HG03354 (cell line): Measurements from ENCODE around the gene ARAF.

Source experiments
- ATAC-seq: cut with Tn5 transposase; IDR thresholded peaks from one replicate; pipeline ENCODE4 v1.9.1; 2021; ENCODE audit warnings: mild to moderate bottlenecking; ENCODE audit not compliant: unreplicated experiment, poor library complexity, severe bottlenecking

The ARAF gene

GRCh38 chrX:47611926-47612325, 50.9 kb downstream of the ARAF start:
- ATAC-seq, result no peak

DNA sequence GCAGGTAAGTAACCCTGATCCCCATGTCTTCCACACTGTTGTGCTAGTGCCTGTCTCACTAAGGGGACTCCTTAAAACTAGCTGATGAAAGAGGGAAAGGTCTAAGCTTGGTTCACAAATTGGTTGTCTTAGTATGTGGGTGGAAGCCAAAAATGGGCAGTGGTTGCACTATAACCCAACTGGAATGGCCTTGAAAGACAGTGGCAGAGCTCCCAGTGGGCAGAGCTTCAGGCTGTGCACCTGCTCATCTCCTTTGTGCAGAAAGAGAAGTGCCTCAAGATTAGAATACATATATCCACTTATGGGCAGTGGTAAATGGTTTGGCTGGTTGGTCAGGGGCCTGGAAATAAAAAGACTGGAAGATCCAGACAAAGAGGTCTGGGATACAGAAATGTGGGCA, 51.4 kb downstream of the ARAF start:
- ATAC-seq, result no peak

DNA sequence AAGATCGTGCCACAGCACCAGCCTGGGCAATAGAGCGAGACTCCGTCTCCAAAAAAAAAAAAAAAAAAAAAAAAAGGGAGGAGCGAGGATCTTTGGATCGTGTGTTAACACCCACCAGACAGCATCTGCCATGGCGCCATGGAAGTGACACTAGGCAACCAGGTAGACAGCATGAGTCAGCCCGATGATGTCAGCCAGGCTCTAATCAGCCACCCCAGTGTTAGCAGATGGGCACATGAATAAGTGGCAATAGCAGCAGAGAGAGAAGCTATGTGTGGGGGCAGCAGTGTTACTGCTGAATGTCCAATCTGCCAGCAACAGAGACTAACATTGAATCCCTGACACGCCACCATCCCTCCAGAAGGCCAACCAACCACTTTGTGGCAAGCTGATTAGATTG, 52.1 kb downstream of the ARAF start:
- no peak for ATAC-seq

DNA sequence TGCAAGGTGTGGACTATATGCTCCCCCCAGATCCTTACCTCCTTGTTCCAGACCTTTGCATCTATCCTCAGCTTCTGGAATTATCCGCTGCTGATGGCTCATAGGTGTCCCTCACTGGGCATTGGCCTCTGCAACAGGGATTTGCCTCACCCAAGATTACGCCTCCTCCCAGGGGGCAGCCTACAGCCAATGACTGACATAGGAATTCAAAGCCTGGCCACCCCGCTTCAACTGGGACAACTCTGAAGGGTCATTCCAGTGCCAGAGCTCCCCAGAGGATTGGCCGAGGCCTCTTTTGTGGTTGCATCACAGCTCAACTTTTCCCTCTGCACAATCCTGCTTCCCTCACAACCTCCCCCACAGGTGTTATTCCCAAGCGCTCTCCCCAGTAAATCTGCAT, 53.6 kb downstream of the ARAF start:
- no peak for ATAC-seq

DNA sequence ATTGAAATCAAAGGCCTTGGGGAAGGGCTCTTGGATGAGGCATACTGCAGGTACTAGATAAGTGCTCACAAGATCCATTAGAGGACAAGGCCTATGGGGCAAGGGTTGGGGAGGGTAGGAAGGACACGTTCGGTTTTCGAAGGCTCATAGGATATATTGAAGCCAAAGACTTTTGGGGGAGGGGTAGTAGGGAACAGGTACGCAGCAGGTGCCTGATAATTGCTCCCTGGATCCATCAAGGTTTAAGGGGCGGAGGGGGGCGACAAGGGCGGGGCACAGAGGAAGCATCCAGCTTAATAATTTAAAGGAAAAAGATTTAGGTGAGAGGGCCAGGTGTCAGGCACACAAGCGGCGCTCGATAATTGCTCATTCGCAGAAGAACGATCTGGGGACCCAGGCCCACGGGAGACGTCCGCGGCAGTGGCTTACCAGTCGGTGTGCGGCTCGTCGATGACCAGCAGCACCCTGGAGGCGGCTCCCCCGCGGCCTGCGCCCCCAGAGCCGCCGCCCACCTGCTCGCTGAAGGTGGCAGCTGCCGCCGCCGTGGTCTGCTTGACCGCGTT, 58.0 kb downstream of the ARAF start:
- ATAC-seq, result no peak

- ATAC-seq, result peak; percentile 73
Measured at GRCh38 chrX:47619486-47620302, 58.7 kb downstream of the ARAF start, which contains the start of gene SYN1. TSS of gene SYN1 (minus strand) at chrX:47619857. CDS start at chrX:47619728, 129 bp downstream.

GRCh38 chrX:47620303-47620685, 59.3 kb downstream of the ARAF start:
- no peak for ATAC-seq
